Muscle of arm (tissue), 12 donors: ENCODE data around the gene DOCK6. TPM values are rescaled to one million over a fixed set of nuclear protein-coding genes. Genes with fewer than 3 reads are reported as not detected.
A peak's percentile ranks its signal among the peaks of the same experiment; 100 is the strongest.

Experiments
- DNase-seq: peaks from one replicate; pipeline ENCODE4 v3.0.0-alpha.2; 2013
- polyA plus RNA-seq, 12 donors: library from polyadenylated mRNA; unstranded; fragments of 120-200 nt; gene quantifications; one replicate each; pipeline ENCODE4 v1.2.1, GENCODE V29; 2013; ENCODE audit not compliant: insufficient read length in 12 of 12

DOCK6 gene
- polyA plus RNA-seq, 12 donors: 23.7 to 53.7 (median 37.5) TPM; not detected in 1

- DNase-seq: no peak
Observed at GRCh38 chr19:11274533-11275086, 12.3 kb upstream of the DOCK6 start.

DNA sequence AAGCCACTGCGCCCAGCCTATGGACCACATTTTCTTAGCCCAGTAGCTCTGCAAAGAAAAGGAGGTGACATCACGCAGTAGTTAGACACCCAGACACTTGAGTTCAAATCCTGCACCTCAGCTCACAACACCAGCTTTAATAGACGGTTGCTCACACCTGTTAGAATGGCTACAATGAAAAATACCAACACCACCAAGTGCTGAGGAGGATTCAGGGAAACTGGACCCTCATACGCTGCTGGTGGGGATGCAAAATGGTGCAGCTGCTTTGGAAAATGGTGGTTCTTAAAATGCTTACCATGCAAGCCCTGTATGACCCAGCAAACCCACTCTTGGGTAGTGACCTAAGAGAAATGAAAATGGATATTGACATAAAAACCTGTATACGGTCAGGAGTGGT lies 11.7 kb upstream of the DOCK6 start:
- no peak for DNase-seq

DNA sequence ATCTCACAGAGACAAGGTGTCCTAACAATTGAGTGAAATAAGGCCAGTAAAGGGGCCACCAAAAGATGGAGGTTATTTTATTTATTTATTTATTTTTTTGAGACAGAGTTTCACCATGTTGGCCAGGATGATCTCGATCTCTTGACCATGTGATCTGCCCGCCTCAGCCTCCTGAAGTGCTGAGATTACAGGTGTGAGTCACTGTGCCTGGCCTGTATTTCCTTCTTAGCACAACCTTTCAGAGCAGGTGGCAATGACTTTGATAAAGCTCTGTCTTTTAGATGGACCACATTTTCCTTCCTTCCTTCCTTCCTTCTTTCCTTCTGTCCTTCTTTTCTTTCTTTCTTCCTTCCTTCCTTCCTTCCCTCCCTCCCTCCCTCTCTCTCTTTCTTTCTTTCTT lies 11.0 kb upstream of the DOCK6 start:
- DNase-seq: no peak

DNA sequence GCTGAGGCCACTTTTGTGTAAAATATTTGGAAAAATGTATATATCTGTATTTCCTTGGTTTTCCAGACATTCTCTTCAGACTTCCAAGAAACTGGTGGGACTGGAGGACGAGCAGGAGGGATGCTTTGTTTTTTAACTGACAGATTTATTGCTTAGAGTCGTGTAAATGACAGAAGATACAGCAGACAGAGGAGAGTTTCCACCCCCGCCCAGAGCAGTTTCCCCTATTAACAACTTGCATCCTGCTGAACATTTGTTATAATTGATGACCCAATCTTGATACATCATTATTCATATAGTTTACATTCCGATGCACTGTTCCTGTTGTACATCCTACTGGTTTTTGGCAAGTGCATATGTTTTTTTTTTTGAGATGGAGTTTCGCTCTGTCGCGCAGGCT lies 7.1 kb upstream of the DOCK6 start:
- no peak for DNase-seq

GRCh38 chr19:11268783-11269267 lies 6.5 kb upstream of the DOCK6 start:
- DNase-seq: peak; percentile 59

DNA sequence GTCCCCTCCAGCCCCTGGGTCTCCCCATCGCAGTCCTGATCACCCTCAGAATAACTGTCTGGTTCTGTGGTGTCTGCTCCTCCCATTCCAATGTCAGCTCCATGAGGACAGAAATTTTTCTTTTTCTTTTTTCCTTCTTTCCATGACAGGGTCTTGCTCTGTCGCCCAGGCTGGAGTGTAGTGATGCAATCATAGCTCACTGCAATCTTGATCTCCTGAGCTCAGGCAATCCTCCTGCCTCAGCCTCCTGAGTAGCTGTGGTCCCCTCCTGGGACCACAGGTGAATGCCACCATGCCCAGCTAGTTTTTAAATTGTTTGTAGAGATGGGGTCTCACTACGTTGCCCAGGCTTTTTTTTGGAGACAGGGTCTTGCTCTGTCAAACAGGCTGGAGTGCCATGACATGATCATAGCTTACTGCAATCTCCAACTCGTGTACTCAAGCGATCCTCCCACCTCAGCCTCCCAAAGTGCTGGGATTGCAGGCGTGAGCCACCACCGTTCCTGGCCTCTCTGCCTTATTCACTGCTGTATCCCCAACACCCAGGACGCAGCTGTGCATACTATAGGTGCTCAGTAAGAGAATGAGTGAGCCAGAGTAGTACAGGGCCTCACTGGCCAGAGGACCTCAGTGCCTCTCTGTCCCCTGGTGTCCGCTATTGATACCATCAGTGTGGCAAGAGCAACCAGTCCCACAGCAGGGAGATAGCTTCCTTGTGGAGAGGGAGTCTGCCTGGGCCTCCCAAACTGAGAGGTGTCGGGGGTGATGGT lies 5.2 kb upstream of the DOCK6 start:
- no peak for DNase-seq

DNA sequence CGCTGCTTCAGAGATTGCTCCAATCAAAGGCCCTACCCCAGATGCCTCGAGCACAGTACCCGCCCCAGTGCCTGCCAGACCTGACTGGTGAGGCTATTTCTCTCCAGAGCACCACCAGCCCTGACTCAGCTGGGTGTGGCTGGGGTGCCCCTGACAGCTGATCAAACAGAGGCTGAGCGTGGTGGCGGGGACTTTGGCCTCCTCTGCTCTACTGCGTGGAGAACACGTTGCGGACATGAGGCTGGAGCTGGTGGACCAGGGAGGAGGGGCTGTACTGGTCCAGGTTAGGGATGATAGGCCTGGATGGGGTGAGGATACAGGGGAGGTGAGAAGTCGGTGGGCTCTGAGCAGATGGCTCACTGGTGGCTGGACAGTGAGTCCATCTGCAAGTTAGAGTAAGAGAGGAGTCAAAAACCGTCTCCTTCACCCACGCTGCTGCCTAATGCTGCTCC lies 3.5 kb upstream of the DOCK6 start:
- no peak for DNase-seq

- DNase-seq: no peak
Observed at GRCh38 chr19:11265177-11265784, 3.0 kb upstream of the DOCK6 start.

DNA sequence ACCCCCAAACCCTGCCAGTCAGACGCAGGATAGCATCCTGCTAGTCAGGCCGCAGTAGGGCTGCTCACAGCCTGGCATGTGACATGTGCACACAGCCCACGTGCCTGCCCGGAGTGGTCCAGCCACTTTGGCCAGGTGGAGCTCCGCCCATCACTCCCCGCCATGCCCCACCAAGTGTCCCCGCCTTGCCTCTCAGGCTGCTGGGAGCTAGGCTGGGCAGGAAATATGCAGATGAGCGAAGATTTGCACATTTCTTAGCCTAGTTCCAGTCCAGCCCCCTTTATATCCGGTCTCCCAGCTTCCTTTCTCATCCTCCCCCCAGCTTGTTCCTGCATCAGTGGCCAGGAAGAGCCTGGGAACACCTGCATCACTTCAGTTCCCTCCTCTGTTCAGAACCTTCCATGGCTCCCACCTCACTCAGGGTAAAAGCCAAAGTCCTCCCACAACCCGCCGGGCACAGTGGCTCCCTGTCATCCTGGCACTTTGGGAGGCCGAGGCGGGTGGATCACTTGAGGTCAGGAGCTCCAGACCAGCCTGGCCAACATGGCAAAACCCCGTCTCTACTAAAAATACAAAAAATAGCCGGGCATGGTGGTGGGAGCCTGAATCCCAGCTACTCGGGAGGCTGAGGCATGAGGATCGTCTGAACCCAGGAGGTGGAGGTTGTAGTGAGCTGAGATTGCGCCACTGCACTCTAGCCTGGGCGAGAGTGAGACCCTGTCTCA lies 2.3 kb upstream of the DOCK6 start:
- no peak for DNase-seq

GRCh38 chr19:11263726-11264125 lies 1.4 kb upstream of the DOCK6 start:
- DNase-seq: no peak

DNA sequence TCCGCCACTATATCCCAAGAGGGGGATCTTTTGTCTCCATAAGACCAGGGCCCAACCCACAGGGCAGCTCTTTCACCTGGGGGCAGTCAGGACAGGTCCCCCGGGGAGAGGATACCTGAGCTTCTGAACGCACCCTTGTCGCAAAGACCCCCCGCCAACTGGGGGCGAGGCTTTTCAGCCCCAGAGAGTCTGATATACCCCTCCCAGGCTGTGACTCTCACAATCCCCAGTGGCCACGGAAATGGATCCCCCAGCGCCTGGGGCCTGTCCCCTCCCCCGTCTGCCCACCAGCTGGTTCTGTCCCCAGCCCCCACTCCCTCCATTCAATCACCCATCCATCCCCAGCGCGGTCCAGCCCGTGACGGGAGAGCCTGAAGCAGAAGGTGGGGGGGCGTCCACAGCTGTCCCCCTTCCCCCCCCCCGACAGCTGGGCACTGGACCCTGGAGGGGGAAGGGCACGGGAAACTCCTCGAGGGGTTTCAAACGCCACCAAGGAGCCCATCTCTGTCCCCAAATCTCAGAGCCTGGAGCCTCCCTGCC lies 823 bp downstream of the DOCK6 start:
- DNase-seq: no peak

GRCh38 chr19:11260996-11261395 lies 1.3 kb downstream of the DOCK6 start:
- DNase-seq: no peak

GRCh38 chr19:11257846-11258380 lies 4.4 kb downstream of the DOCK6 start:
- DNase-seq: no peak

GRCh38 chr19:11256189-11256588 lies 6.1 kb downstream of the DOCK6 start:
- DNase-seq: peak; percentile 79

GRCh38 chr19:11254666-11255065 lies 7.7 kb downstream of the DOCK6 start:
- no peak for DNase-seq

DNA sequence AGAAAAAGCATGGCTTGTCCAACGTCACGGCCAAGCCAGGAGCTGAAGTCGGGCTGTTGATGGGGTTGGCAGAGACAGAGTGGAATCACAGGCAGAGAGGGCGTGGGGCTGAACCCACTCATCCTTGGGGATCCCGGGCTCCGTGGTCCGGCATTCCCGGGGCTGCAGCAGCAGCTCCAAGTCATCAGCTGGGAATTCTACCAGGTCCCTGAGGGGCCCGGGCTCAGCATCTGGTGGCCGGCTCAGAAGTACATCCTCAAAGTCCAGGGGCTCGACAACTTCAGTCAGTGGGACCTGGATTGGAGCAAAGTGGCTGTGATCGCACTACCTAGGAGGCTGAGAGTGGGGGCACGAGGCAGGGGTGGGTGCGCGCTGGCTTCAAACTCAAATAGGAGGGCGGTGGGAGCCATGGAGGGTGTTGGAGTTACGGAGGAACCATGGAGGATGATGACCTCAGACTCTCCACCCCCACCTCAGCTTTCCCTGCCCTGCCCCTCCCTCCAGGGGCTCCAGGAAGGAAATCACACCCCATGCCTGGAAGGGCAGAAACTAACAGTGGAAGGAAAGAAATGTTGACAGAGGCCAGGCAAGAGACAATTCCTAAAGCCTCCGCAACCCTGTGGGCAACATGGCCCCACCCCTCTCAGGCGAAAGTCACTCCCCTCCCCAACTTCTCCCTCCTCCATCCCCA lies 9.5 kb downstream of the DOCK6 start:
- DNase-seq: no peak

- no peak for DNase-seq
Observed at GRCh38 chr19:11251650-11252314, 10.5 kb downstream of the DOCK6 start.

- DNase-seq: no peak
Observed at GRCh38 chr19:11251217-11251616, 11.1 kb downstream of the DOCK6 start.

DNA sequence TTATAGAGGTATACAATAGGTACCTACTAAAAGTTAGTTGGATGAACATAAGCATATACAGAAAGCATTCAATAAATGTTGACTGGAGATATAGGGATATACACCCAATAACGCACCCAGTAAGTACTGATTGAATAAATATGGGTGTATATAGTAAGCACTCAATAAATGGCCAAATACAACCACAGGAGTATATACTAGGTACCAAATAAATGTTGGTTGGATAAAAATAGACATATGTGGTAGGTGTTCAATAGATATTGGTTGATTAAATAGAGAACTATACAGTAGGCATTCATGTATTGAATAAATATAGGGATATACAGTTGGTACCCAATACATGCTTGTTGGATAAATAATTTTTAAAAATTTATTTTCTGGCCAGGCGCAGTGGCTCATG lies 13.5 kb downstream of the DOCK6 start:
- no peak for DNase-seq

GRCh38 chr19:11247934-11248333 lies 14.4 kb downstream of the DOCK6 start:
- DNase-seq: no peak

DNA sequence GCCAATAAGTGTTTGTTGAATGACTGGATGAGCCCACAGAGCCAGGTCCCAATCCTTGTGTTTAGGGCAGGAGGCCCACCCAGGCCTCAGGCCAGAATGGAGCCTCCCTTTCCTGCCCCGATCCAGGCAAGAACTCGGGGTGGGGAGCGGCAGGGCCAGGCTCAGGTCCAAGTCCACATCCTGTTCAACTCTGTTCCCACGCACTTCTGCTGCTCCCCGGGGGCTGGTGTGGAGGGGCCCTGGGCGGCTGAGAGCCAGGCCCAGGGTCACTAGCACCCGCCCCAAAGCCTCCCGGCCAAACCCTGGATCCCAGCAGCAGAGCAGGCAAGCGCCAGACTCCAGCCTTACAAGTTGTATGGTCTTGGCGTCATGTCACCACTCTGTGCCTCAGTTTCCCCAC lies 14.9 kb downstream of the DOCK6 start:
- peak; percentile 61 for DNase-seq
